ENCODE data around the gene SUMO4.

DNA sequence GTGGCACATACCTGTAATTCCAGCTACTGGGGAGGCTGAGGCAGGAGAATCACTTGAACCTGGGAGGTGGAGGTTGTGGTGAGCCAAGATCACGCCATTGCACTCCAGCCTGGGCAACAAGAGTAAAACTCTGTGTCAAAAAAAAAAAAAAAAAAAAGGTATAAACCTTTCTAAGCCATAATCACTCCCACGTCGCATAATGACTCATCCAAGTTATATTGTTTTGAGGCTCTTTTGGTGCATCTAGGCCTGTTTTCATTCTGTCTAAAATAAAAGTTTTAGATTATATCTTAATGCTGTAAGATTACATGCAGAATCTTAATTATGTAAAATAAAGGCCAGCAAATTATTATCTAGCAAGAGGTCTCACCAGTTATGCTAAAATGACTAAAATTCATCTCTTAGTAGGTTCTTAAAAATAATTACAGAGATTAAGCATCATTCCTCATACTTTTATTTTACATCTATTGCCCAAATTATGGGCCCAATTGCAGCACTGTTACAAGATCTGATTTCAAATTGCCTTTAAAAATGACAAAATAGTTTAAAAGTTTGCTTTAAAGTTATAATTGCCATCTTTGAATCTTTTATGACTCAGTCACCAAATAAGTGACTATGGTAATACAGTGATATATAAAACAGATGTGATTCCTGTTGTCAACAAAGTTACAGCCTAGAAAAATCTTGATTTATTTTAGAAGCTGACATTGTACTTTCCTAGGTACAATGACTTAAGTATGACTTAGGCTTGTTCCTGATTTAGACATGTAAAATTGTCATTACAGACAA is 10.4 kb upstream of the SUMO4 start:
- TF ChIP-seq EZH2 (IDR thresholded peaks at IDR 0.05; ENCODE audit: insufficient read depth, low read length) = no peak
- TF ChIP-seq, protein P1, sequence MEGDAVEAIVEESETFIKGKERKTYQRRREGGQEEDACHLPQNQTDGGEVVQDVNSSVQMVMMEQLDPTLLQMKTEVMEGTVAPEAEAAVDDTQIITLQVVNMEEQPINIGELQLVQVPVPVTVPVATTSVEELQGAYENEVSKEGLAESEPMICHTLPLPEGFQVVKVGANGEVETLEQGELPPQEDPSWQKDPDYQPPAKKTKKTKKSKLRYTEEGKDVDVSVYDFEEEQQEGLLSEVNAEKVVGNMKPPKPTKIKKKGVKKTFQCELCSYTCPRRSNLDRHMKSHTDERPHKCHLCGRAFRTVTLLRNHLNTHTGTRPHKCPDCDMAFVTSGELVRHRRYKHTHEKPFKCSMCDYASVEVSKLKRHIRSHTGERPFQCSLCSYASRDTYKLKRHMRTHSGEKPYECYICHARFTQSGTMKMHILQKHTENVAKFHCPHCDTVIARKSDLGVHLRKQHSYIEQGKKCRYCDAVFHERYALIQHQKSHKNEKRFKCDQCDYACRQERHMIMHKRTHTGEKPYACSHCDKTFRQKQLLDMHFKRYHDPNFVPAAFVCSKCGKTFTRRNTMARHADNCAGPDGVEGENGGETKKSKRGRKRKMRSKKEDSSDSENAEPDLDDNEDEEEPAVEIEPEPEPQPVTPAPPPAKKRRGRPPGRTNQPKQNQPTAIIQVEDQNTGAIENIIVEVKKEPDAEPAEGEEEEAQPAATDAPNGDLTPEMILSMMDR (IDR thresholded peaks at IDR 0.05; ENCODE audit: insufficient read depth, low read depth, low read length) = no peak

Measured in astrocyte (in vitro differentiated cells and primary cell).